HepG2 (cell line): ENCODE data around the gene CHDH. TPM values are rescaled to one million over a fixed set of nuclear protein-coding genes. Genes with fewer than 3 reads are reported as not detected.

Source experiments
- CBX2 ChIP-seq, 2 experiments: fragments of 200-600 bp in 1 of 2; sonication (generic); formaldehyde crosslinking in 1 of 2; IDR thresholded peaks; 2 replicates each; pipeline versions ENCODE4 v1.7.0 to v1.8.1; 2018 to 2022; ENCODE audit warnings: low read depth in 2 of 2, low read length in 1 of 2, mild to moderate bottlenecking in 1 of 2, missing genetic modification reagents in 1 of 2
- CCAR2 ChIP-seq: fragments of 200-400 bp; formaldehyde crosslinking; optimal IDR thresholded peaks from 2 replicates; pipeline ENCODE3; 2018; ENCODE audit warnings: low read depth, mild to moderate bottlenecking, low read length, moderate library complexity
- DMAP1 ChIP-seq: IDR thresholded peaks from 2 replicates; pipeline ENCODE4 v1.6.1; 2016
- DNMT3B ChIP-seq: conservative IDR thresholded peaks from 2 replicates; pipeline ENCODE4 v1.6.1; 2016; ENCODE audit warnings: missing biosample characterization, control low read depth
- FOXM1 ChIP-seq: sonication (generic); formaldehyde crosslinking; IDR thresholded peaks from 2 replicates; pipeline ENCODE4 v1.5.0; 2020; ENCODE audit warnings: missing genetic modification reagents
- KDM3A ChIP-seq: IDR thresholded peaks from 2 replicates; pipeline ENCODE4 v1.6.1; 2018; ENCODE audit warnings: low read depth, missing compliant biosample characterization
- NCOA1 ChIP-seq: sonication (generic); formaldehyde crosslinking; IDR thresholded peaks from 2 replicates; pipeline ENCODE4 v1.9.0; 2021; ENCODE audit warnings: missing genetic modification reagents
- NFIC ChIP-seq: IDR thresholded peaks from 2 replicates; pipeline ENCODE4 v1.6.1; 2012; ENCODE audit warnings: mild to moderate bottlenecking, low read length, inconsistent platforms
- NRL ChIP-seq: sonication (generic); formaldehyde crosslinking; IDR thresholded peaks from 2 replicates; pipeline ENCODE4 v1.5.0; 2020; ENCODE audit warnings: missing genetic modification reagents, mild to moderate bottlenecking, moderate library complexity, borderline replicate concordance
- RBM22 ChIP-seq: fragments of 200-400 bp; formaldehyde crosslinking; optimal IDR thresholded peaks from 2 replicates; pipeline ENCODE3; 2017; ENCODE audit warnings: mild to moderate bottlenecking, low read length, moderate library complexity
- RNF2 ChIP-seq: fragments of 450-650 bp; conservative IDR thresholded peaks from 2 replicates; pipeline ENCODE4 v1.6.1; 2016; ENCODE audit warnings: low read depth
- SMYD3 ChIP-seq: sonication (generic); formaldehyde crosslinking; IDR thresholded peaks from 2 replicates; pipeline ENCODE4 v1.8.1; 2023; ENCODE audit warnings: mild to moderate bottlenecking, missing genetic modification reagents
- TEAD2 ChIP-seq: sonication (generic); formaldehyde crosslinking; IDR thresholded peaks from 2 replicates; pipeline ENCODE4 v1.9.0; 2021; ENCODE audit warnings: missing genetic modification reagents
- THAP11 ChIP-seq: IDR thresholded peaks from 2 replicates; pipeline ENCODE4 v1.6.1; 2016; ENCODE audit warnings: missing biosample characterization, missing genetic modification reagents
- YY1 ChIP-seq: IDR thresholded peaks from 2 replicates; pipeline ENCODE4 v1.6.1; 2011; ENCODE audit warnings: low read length, low read depth, moderate library complexity, mild to moderate bottlenecking; ENCODE audit not compliant: insufficient read depth, insufficient replicate concordance
- ZBTB21 ChIP-seq: sonication (generic); formaldehyde crosslinking; IDR thresholded peaks from 2 replicates; pipeline ENCODE4 v1.4.0; 2020; ENCODE audit warnings: missing genetic modification reagents
- ZNF136 ChIP-seq: sonication (generic); formaldehyde crosslinking; IDR thresholded peaks from 2 replicates; pipeline ENCODE4 v1.8.1; 2022; ENCODE audit warnings: low read depth, mild to moderate bottlenecking, moderate library complexity, missing genetic modification reagents
- ZNF235 ChIP-seq: sonication (generic); formaldehyde crosslinking; IDR thresholded peaks from 2 replicates; pipeline ENCODE4 v1.8.1; 2023; ENCODE audit warnings: mild to moderate bottlenecking, missing genetic modification reagents, borderline replicate concordance
- ZNF253 ChIP-seq: sonication (generic); formaldehyde crosslinking; IDR thresholded peaks from 2 replicates; pipeline ENCODE4 v1.8.0; 2022; ENCODE audit warnings: mild to moderate bottlenecking, missing genetic modification reagents, borderline replicate concordance
- ZNF30 ChIP-seq: sonication (generic); formaldehyde crosslinking; IDR thresholded peaks from 2 replicates; pipeline ENCODE4 v1.5.0; 2020; ENCODE audit warnings: mild to moderate bottlenecking, missing genetic modification reagents
- ZNF451 ChIP-seq: sonication (generic); formaldehyde crosslinking; IDR thresholded peaks from 2 replicates; pipeline ENCODE4 v1.5.0; 2020; ENCODE audit warnings: mild to moderate bottlenecking, missing genetic modification reagents
- ZNF567 ChIP-seq: sonication (generic); formaldehyde crosslinking; IDR thresholded peaks from 2 replicates; pipeline ENCODE4 v1.8.1; 2023; ENCODE audit warnings: mild to moderate bottlenecking, missing genetic modification reagents, borderline replicate concordance
- ZNF672 ChIP-seq: sonication (generic); formaldehyde crosslinking; IDR thresholded peaks from 2 replicates; pipeline ENCODE4 v1.8.1; 2022; ENCODE audit warnings: missing genetic modification reagents
- ZNF749 ChIP-seq: sonication (generic); formaldehyde crosslinking; IDR thresholded peaks from 2 replicates; pipeline ENCODE4 v1.8.0; 2022; ENCODE audit warnings: mild to moderate bottlenecking, missing genetic modification reagents, moderate library complexity, borderline replicate concordance
- ZNF766 ChIP-seq: sonication (generic); formaldehyde crosslinking; IDR thresholded peaks from 2 replicates; pipeline ENCODE4 v1.5.0; 2020; ENCODE audit warnings: missing genetic modification reagents, borderline replicate concordance
- ZNF878 ChIP-seq: sonication (generic); formaldehyde crosslinking; IDR thresholded peaks from 2 replicates; pipeline ENCODE4 v1.8.1; 2023; ENCODE audit warnings: mild to moderate bottlenecking, missing genetic modification reagents, moderate library complexity
- polyA plus RNA-seq, 8 experiments: library from polyadenylated mRNA; depleted of rRNA in 3 of 8; stranded (reverse) in 7 of 8; unstranded in 1 of 8; fragments of >200 nt; fragmentation: Illumina TruSeq in 4 of 8; extraction: Trizol in 4 of 8; gene quantifications; 2 replicates each; pipeline versions ENCODE4 v1.2.1 to v1.2.3, GENCODE V29; 2011 to 2016; ENCODE audit warnings: low read depth in 4 of 8, missing spikeins in 1 of 8, mixed read lengths in 1 of 8; ENCODE audit not compliant: insufficient read depth in 1 of 8
- total RNA-seq, 5 experiments: library from RNA; depleted of rRNA; stranded (reverse); fragments of >200 nt; fragmentation: Illumina TruSeq; extraction: Trizol; gene quantifications; 2 replicates each; pipeline ENCODE4 v1.2.3, GENCODE V29; 2016; ENCODE audit warnings: low read depth in 1 of 5
- TF ChIP-seq, protein P1 (sequence below): sonication (generic); formaldehyde crosslinking; IDR thresholded peaks from 2 replicates; pipeline ENCODE4 v1.8.1; 2023; ENCODE audit warnings: mild to moderate bottlenecking, missing genetic modification reagents, borderline replicate concordance
- TF ChIP-seq, protein P2 (sequence below): sonication (generic); formaldehyde crosslinking; conservative IDR thresholded peaks from 2 replicates; pipeline ENCODE4 v1.8.1; 2023; ENCODE audit warnings: missing genetic modification reagents
- TF ChIP-seq, protein P3 (sequence below): sonication (generic); formaldehyde crosslinking; IDR thresholded peaks from 2 replicates; pipeline ENCODE4 v1.9.0; 2022; ENCODE audit warnings: missing genetic modification reagents, mild to moderate bottlenecking, borderline replicate concordance

CHDH gene
- total and polyA plus RNA-seq, 2 of the 13 experiments (the other 11 are each of a cell fraction or from before 2014, with no cell fraction given), result 28.1 to 48.9 TPM

DNA sequence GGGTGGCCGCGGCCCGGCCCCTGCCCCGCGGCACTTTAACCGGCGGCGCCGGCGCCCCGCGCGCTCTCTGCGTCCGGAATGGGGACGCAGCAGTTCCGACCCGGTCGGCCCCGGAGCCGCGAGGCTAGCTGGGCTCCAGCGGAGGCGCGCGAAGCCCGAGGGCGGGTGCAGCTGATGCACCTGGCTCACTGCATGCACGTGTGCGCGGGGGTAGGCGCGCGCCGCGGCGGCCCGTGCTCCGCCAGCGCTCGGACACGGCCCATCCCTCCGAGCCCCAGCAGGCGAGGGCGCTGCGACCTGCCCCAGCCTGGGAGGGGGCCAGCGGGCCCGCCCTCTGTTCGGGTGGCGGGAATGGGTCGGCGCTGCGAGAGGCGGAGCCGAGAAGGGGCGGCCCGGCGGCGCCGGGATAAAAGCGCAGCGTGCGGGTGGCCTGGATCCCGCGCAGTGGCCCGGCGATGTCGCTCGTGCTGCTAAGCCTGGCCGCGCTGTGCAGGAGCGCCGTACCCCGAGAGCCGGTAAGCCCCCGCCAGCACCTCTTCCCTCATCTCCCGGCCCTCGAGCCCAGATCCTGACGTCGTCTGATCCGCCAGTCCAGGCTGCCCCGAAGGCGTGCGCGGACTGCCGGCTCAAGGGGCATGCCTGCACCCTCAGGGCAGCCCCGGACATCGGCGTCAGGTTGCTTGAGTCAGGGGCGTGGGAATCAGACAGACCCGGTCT is at the start of gene CHDH, which contains the start of gene IL17RB (continued):
- TF ChIP-seq ZNF136 (CRISPR knock-in tag) (no peak), CCAR2 (no peak), SMYD3 (CRISPR knock-in tag) (peak; percentile 92), ZBTB21 (CRISPR knock-in tag) (no peak), ZNF878 (0 out of 2 replicates have a peak, but pooled peaks have one; percentile 87), ZNF30 (no peak), CBX2 (IDR thresholded peaks at IDR 0.05; ENCODE audit: low read depth, low read length) (no peak), CBX2 (CRISPR knock-in tag; IDR thresholded peaks at IDR 0.05; ENCODE audit: low read depth) (no peak; the same call in 1 of the 2 replicates), YY1 (peak; percentile 74), NFIC (no peak), THAP11 (CRISPR knock-in tag) (peak; percentile 67), NCOA1 (CRISPR knock-in tag) (0 out of 2 replicates have a peak, but pooled peaks have one; percentile 16), DMAP1 (CRISPR knock-in tag) (no peak; the same call in 1 of the 2 replicates), NRL (CRISPR knock-in tag) (peak; percentile 94), RBM22 (no peak), ZNF749 (peak; percentile 90), DNMT3B (no peak), FOXM1 (CRISPR knock-in tag) (no peak), KDM3A (peak; percentile 94), ZNF567 (CRISPR knock-in tag) (peak; percentile 50; the same call in 1 of the 2 replicates), ZNF253 (peak; percentile 62; the same call in 1 of the 2 replicates), RNF2 (peak; percentile 40), ZNF672 (CRISPR knock-in tag) (0 out of 2 replicates have a peak, but pooled peaks have one; percentile 77), ZNF235 (CRISPR knock-in tag) (peak; percentile 63; the same call in 1 of the 2 replicates), ZNF766 (CRISPR knock-in tag) (peak; percentile 55; the same call in 1 of the 2 replicates), TEAD2 (no peak), ZNF451 (peak; percentile 95)
- TF ChIP-seq, protein P1, sequence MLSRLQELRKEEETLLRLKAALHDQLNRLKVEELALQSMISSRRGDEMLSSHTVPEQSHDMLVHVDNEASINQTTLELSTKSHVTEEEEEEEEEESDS (CRISPR knock-in tag), result peak; percentile 89; the same call in 1 of the 2 replicates
- TF ChIP-seq, protein P2, sequence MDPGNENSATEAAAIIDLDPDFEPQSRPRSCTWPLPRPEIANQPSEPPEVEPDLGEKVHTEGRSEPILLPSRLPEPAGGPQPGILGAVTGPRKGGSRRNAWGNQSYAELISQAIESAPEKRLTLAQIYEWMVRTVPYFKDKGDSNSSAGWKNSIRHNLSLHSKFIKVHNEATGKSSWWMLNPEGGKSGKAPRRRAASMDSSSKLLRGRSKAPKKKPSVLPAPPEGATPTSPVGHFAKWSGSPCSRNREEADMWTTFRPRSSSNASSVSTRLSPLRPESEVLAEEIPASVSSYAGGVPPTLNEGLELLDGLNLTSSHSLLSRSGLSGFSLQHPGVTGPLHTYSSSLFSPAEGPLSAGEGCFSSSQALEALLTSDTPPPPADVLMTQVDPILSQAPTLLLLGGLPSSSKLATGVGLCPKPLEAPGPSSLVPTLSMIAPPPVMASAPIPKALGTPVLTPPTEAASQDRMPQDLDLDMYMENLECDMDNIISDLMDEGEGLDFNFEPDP (CRISPR knock-in tag), result no peak
- TF ChIP-seq, protein P3, sequence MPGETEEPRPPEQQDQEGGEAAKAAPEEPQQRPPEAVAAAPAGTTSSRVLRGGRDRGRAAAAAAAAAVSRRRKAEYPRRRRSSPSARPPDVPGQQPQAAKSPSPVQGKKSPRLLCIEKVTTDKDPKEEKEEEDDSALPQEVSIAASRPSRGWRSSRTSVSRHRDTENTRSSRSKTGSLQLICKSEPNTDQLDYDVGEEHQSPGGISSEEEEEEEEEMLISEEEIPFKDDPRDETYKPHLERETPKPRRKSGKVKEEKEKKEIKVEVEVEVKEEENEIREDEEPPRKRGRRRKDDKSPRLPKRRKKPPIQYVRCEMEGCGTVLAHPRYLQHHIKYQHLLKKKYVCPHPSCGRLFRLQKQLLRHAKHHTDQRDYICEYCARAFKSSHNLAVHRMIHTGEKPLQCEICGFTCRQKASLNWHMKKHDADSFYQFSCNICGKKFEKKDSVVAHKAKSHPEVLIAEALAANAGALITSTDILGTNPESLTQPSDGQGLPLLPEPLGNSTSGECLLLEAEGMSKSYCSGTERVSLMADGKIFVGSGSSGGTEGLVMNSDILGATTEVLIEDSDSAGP (CRISPR knock-in tag), result peak; percentile 74; the same call in 1 of the 2 replicates
